Stimulated activated memory B cell treated with anti-CD40 and anti-IgM and Interleukin-4, amounts not matched to agents 10 μg/mL and 1 μg/mL and 100 μg/mL, for 72 hours (primary cell): ENCODE results near the gene CCDC77.
"Not testable (repeated sequence)": the region's sequence is repeated elsewhere in the genome, so short reads cannot be mapped to it uniquely, and the experiment has no call there.

ENCODE experiments used
- ATAC-seq: fragments of 150-1000 bp; cut with Tn5 transposase; 2 replicates; pipeline ENCODE4 v1.10.0; 2021
- H3K27ac Mint-ChIP-seq: one replicate; pipeline ENCODE4 v1.8.0; 2022; ENCODE audit warnings: mild to moderate bottlenecking, mixed read lengths
- H3K27me3 Mint-ChIP-seq: one replicate; pipeline ENCODE4 v1.8.0; 2022; ENCODE audit warnings: mixed read lengths
- H3K36me3 Mint-ChIP-seq: one replicate; pipeline ENCODE4 v1.8.0; 2022; ENCODE audit warnings: mixed read lengths
- H3K4me1 Mint-ChIP-seq: one replicate; pipeline ENCODE4 v1.8.0; 2022; ENCODE audit warnings: mixed read lengths
- H3K4me3 Mint-ChIP-seq: one replicate; pipeline ENCODE4 v1.8.0; 2022; ENCODE audit warnings: mild to moderate bottlenecking, moderate library complexity, mixed read lengths
- H3K9me3 Mint-ChIP-seq: one replicate; pipeline ENCODE4 v1.8.0; 2022; ENCODE audit warnings: mixed read lengths

CCDC77 gene

DNA sequence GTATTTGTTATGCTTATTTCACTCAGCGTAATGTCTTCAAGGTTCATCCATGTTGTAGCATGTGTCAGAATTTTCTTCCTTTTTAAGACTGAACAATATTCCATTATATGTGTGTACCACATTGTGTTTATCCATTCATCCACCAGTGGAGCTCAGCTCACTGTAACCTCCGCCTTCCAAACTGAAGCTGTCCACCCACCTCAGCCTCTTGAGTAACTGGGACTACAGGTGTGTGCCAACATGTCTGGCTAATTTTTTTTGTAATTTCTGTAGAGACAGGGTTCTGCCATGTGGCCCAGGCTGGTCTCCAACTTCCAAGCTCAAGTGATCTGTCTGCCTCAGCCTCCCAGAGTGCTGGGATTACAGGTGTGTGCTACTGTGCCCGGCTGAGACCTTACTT, 21.1 kb downstream of the CCDC77 start:
- no peaks in the 10 kb centered on the region for H3K9me3 Mint-ChIP-seq
- H3K27ac Mint-ChIP-seq = no peak overlapping the region
- H3K4me3 Mint-ChIP-seq = no peak overlapping the region
- H3K27me3 Mint-ChIP-seq = no peaks in the 10 kb centered on the region
- ATAC-seq = no peak
- peaks cover 24% of the 10 kb centered on the region for H3K36me3 Mint-ChIP-seq
- no peaks in the 10 kb centered on the region for H3K4me1 Mint-ChIP-seq

- H3K9me3 Mint-ChIP-seq = not testable (repeated sequence)
- peaks cover 76% of the 10 kb centered on the region for H3K36me3 Mint-ChIP-seq
Observed at GRCh38 chr12:435737-436136, 34.3 kb downstream of the CCDC77 start.

DNA sequence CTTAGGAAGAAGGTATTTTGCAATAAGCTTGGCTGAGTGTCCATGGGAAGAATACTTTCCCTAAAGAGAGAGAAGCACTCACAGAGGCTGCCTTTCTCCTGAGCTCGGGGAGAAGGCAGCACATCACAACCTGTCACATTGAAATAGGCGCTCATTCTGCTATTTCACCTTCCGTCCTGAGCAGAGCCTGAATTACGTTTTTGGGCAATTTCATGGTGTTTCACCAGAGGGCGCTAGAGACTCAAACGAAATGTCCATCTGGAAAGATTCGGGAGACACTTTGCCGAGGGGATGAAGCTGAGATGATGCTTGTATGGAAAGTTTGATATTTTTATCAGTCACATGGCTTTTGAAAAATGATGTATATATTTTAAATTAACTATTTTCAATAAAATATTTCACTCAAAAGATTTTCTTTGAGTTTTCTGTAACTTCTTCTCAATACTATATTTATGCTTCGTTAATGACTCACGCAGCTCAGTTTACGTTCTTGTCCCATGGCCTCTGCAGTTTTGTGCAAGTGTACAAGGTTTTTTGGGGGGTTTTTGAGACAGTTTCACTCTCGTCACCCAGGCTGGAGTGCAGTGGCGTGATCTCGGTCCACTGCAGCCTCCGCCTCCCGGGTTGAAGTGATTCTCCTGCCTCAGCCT, 40.9 kb downstream of the CCDC77 start:
- ATAC-seq = no peak
- no peaks in the 10 kb centered on the region for H3K27me3 Mint-ChIP-seq

More at GRCh38 chr12:435737-436136, 34.3 kb downstream of the CCDC77 start:
- ATAC-seq, H3K4me1 Mint-ChIP-seq, H3K4me3 Mint-ChIP-seq, H3K27ac Mint-ChIP-seq, H3K27me3 Mint-ChIP-seq: not testable (repeated sequence)

GRCh38 chr12:447141-447540, 45.7 kb downstream of the CCDC77 start:
- peaks cover 2% of the 10 kb centered on the region for H3K36me3 Mint-ChIP-seq
- peaks cover 8% of the 10 kb centered on the region for H3K27me3 Mint-ChIP-seq
- no peak for ATAC-seq
- no peaks in the 10 kb centered on the region for H3K4me1 Mint-ChIP-seq
- H3K27ac Mint-ChIP-seq = no peak overlapping the region
- no peaks in the 10 kb centered on the region for H3K9me3 Mint-ChIP-seq
- no peak overlapping the region for H3K4me3 Mint-ChIP-seq

More for the DNA sequence above, 40.9 kb downstream of the CCDC77 start:
- H3K4me1 Mint-ChIP-seq = no peaks in the 10 kb centered on the region
- peaks cover 37% of the 10 kb centered on the region for H3K36me3 Mint-ChIP-seq
- no peaks in the 10 kb centered on the region for H3K9me3 Mint-ChIP-seq
- H3K27ac Mint-ChIP-seq = no peak overlapping the region
- no peak overlapping the region for H3K4me3 Mint-ChIP-seq

DNA sequence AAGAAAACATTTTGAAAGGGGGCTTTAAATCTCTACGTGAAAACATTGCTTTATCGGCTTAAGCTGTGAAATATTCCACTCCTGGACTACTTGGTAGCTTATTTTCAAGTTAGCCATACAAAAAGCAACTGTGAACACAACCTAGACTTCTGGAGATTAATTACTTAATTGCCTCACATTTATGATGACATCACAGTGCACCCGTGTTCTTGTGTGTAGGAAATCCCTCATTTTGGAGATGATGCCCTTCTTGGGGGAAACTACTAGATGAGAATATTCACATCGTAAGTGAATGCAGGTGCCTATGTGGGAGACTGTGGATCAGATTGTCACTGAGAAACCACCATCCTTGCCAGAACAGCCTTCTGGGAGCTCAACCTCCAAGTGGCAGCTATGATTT, 47.8 kb downstream of the CCDC77 start:
- H3K4me1 Mint-ChIP-seq = no peaks in the 10 kb centered on the region
- no peaks in the 10 kb centered on the region for H3K9me3 Mint-ChIP-seq
- no peaks in the 10 kb centered on the region for H3K36me3 Mint-ChIP-seq
- H3K4me3 Mint-ChIP-seq = no peak overlapping the region
- no peak for ATAC-seq
- peaks cover 8% of the 10 kb centered on the region for H3K27me3 Mint-ChIP-seq
- H3K27ac Mint-ChIP-seq = no peak overlapping the region

GRCh38 chr12:450438-450837, 49.0 kb downstream of the CCDC77 start:
- Mint-ChIP-seq H3K4me3 (no peak overlapping the region), H3K27ac (no peak overlapping the region)
- ATAC-seq = no peak

GRCh38 chr12:452667-453210, 51.3 kb downstream of the CCDC77 start:
- no peak overlapping the region for H3K4me3 Mint-ChIP-seq
- H3K9me3 Mint-ChIP-seq = no peaks in the 10 kb centered on the region
- H3K27ac Mint-ChIP-seq = no peak overlapping the region
- no peaks in the 10 kb centered on the region for H3K4me1 Mint-ChIP-seq
- H3K36me3 Mint-ChIP-seq = no peaks in the 10 kb centered on the region
- peaks cover 8% of the 10 kb centered on the region for H3K27me3 Mint-ChIP-seq
- ATAC-seq = no peak

More at GRCh38 chr12:450438-450837, 49.0 kb downstream of the CCDC77 start:
- Mint-ChIP-seq H3K9me3 (no peaks in the 10 kb centered on the region), H3K4me1 (no peaks in the 10 kb centered on the region), H3K36me3 (no peaks in the 10 kb centered on the region), H3K27me3 (peaks cover 8% of the 10 kb centered on the region)

- Mint-ChIP-seq H3K36me3 (no peaks in the 10 kb centered on the region), H3K27ac (peak overlapping the region; percentile 0), H3K4me3 (no peak overlapping the region), H3K4me1 (peaks cover 6% of the 10 kb centered on the region), H3K27me3 (peaks cover 18% of the 10 kb centered on the region), H3K9me3 (no peaks in the 10 kb centered on the region)
- peak; percentile 25 for ATAC-seq
Observed at GRCh38 chr12:454833-455232, 53.4 kb downstream of the CCDC77 start.

- no peak for ATAC-seq
- H3K9me3 Mint-ChIP-seq = no peaks in the 10 kb centered on the region
- no peak overlapping the region for H3K4me3 Mint-ChIP-seq
- H3K36me3 Mint-ChIP-seq = no peaks in the 10 kb centered on the region
- H3K27ac Mint-ChIP-seq = no peak overlapping the region
- H3K27me3 Mint-ChIP-seq = peaks cover 19% of the 10 kb centered on the region
- peaks cover 8% of the 10 kb centered on the region for H3K4me1 Mint-ChIP-seq
Observed at GRCh38 chr12:455821-456220, 54.4 kb downstream of the CCDC77 start.

DNA sequence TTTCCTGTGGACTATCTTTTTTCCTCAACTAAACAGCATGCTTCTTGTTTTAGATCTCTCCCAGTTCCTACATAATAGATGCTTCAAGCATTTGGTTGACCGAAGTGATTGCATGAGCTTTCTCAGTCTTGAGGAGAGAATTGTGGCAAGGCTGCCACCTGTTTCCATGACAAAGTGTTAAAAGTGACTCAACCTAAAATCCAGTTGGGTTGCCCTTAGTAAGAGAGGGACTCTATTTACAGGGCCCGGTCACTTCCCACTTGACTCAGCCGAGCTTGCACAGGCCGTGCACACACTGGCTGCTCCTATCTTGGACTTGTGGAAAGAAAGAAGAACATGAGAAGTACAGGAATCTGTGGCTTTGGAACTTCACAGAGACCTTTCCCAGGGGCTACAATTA, 56.2 kb downstream of the CCDC77 start:
- no peak overlapping the region for H3K27ac Mint-ChIP-seq
- H3K4me3 Mint-ChIP-seq = no peak overlapping the region
- ATAC-seq = no peak

DNA sequence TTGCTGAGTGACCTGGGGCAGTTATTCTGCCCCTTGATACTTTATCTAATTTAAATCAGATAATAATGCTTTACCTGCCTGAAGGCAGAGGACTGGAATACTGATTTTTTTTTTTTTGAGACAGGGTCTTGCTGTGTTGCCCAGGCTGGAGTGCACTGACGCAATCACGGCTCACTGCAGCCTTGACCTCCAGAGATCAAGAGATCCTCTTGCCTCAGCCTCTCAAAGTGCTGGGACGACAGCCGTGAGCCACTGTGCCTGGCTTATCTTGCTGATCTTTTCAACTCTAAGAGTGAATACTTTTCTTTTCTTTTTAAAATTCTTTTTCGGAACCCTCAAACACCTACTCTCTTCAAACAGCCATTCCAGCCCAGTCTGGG, 57.6 kb downstream of the CCDC77 start:
- peak overlapping the region; percentile 64 for H3K4me3 Mint-ChIP-seq
- peaks cover 45% of the 10 kb centered on the region for H3K27me3 Mint-ChIP-seq
- no peak for ATAC-seq
- H3K36me3 Mint-ChIP-seq = no peaks in the 10 kb centered on the region
- no peak overlapping the region for H3K27ac Mint-ChIP-seq
- peaks cover 12% of the 10 kb centered on the region for H3K4me1 Mint-ChIP-seq
- H3K9me3 Mint-ChIP-seq = no peaks in the 10 kb centered on the region

More for the DNA sequence above, 56.2 kb downstream of the CCDC77 start:
- Mint-ChIP-seq H3K9me3 (no peaks in the 10 kb centered on the region), H3K27me3 (peaks cover 31% of the 10 kb centered on the region), H3K36me3 (no peaks in the 10 kb centered on the region), H3K4me1 (peaks cover 12% of the 10 kb centered on the region)

DNA sequence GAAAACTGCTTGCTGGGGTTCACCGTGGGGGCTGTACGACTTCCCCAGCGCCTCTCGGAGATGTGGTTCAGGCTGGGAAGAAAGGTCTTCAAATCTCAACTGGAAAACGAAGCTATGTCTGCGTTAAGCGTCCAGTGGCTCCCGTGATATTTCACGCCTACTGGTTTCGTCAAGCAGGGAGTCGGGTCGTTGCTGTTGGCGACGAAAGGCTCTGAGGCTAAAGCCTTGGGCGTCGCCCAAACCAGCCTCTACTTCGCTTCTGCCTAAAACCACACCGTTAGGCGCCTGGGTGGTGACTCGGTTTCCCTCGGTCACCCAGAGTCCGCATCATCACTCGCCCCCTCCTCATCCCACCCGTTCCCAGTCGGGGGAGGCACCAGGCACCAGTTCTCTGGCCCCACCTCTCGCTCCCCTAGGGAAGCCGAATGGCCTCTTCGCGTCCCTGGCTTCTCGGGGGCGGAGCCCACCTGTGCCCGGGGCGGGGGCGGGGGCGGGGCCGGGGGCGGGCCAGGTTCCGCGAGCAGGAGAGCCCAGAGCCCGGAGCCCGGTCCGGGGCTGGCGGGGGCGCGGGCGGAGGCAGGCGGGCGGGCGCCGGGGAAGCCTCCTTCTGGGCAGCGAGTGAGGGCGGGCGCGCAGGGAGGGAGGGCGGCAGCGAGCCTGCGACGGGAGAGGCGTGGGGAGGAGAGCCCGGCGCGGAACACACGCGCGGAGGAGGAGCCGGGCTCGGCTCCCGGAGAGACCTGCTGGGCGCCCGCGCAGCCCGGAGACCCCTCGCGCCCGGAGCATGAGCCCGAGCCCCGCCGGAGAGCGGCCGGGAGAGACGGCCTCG, 58.2 kb downstream of the CCDC77 start, which contains the start of gene B4GALNT3:
Gene B4GALNT3 (plus strand): TSS at position 510 of the 829 bp plus-strand sequence. CDS start 438 bp downstream, outside the sequence.
- H3K9me3 Mint-ChIP-seq = no peaks in the 10 kb centered on the region
- ATAC-seq = peak; percentile 56
- H3K27me3 Mint-ChIP-seq = peaks cover 51% of the 10 kb centered on the region
- H3K4me1 Mint-ChIP-seq = peaks cover 12% of the 10 kb centered on the region
- H3K36me3 Mint-ChIP-seq = no peaks in the 10 kb centered on the region
- peak within 1 kb of the TSS; percentile 6 for H3K27ac Mint-ChIP-seq
- peak within 1 kb of the TSS; percentile 80 for H3K4me3 Mint-ChIP-seq

DNA sequence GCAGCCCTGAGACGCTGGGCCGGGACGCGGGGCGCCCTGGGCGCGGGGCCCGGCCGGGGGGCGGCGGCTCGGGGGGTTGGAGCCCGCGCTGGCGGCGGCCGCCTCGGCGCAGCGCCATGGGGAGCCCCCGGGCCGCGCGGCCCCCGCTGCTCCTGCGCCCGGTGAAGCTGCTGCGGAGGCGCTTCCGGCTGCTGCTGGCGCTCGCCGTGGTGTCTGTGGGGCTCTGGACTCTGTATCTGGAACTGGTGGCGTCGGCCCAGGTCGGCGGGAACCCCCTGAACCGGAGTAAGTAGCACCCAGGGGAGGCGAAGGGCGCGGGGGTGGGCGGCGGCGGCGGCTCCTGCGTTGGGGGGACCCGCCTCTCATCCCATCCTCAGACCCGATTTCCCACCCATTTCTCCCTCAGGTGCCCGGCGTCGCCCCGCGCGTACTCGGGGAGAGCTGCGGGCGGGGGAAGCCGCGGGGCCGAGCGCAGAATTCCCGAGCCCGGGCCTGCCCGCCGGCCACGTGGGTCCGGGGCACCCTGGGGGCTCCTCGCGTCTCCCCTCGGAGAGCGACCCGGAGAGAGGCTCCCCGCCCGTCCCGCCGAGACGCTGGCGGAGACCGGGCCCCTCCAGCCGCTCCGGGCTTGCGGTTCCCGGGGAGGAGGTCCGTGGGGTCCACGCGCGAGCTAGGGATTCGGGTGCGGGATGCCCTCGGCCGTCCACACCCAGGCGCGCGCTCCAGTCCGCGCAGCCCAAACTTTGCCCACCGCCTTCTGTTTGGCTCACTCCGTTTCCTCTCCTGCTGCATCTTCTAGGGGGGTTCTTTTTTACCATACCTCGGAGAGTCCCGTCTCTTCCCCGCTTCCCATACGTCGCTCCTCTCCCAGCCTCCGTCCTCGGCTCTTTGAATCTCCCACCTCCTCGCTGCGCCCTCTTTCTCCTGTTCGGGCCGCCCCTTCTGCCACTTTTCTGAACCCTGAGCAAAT, 59.1 kb downstream of the CCDC77 start:
- peak; percentile 64 for ATAC-seq
- Mint-ChIP-seq H3K4me1 (peaks cover 12% of the 10 kb centered on the region), H3K27ac (peak overlapping the region; percentile 6), H3K9me3 (no peaks in the 10 kb centered on the region), H3K4me3 (peak overlapping the region; percentile 80), H3K27me3 (peaks cover 53% of the 10 kb centered on the region), H3K36me3 (no peaks in the 10 kb centered on the region)

DNA sequence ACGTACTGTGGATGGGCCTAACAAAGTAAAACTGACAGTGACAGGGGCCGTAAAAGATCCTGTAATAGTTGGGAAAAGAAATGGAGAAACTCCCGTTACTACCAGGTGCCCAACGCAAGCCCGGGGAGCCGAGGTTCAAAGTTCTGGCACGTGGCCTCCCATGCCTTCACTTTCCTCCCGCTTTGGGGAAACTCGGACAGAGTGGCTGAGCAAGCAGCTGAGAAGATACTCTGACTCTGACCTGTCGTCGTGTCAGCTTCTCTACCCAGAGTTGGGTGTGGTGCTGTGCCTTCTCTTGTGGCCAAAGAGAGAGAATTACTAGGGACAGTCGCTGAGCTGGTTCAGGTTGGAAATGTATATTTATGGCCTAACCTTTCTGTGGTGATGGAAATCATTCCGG, 60.0 kb downstream of the CCDC77 start:
- Mint-ChIP-seq H3K27me3 (peaks cover 53% of the 10 kb centered on the region), H3K9me3 (no peaks in the 10 kb centered on the region), H3K4me3 (peak overlapping the region; percentile 80), H3K4me1 (peaks cover 12% of the 10 kb centered on the region), H3K27ac (peak overlapping the region; percentile 6), H3K36me3 (no peaks in the 10 kb centered on the region)
- no peak for ATAC-seq
